Testis (tissue), 2 donors: ENCODE results near the gene CACNG3.

Experiments
- POLR2A ChIP-seq: fragments of 450-650 bp; IDR thresholded peaks from one replicate; pipeline ENCODE4 v1.6.1; 2017; ENCODE audit warnings: antibody characterized with exemption, mild to moderate bottlenecking, moderate library complexity
- TF ChIP-seq, protein P1 (sequence below), 3 experiments: fragments of 450-650 bp in 2 of 3; fragments of 200-600 bp in 1 of 3; sonication (generic) in 1 of 3; IDR thresholded peaks; one replicate each; pipeline ENCODE4 v1.5.1; 2016 to 2019; ENCODE audit warnings: antibody characterized with exemption in 3 of 3, mild to moderate bottlenecking in 2 of 3, moderate library complexity in 1 of 3

DNA sequence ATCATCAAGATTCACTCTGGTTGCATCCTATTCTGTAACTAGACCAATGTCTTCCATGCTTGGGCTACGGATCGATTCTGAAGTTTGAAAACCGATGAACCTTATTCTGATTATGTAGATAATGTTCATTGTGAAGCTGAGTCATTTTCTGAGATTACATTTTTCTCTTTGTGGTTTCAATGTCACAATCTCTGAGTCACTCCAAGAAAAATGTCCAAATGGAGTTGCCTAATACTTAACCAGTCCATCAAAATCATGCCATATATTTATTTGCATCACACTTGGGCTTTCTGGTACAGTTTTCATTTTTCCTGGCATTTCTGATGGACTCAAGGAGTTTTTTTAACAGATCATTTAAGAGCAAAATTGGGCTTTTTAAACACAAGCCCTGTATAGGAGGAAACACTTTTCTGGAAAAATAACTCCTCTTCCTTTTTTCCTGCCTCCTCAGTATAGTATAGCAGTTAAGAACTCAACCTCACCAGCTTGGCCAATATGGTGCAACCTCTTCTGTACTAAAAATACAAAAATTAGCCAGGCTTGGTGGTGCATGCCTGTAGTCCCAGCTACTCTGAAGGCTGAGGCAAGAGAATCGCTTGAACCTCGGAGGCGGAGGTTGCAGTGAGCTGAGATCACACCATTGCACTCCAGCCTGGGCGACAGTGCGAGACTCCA is 17.5 kb downstream of the CACNG3 start:
- TF ChIP-seq, protein P1, sequence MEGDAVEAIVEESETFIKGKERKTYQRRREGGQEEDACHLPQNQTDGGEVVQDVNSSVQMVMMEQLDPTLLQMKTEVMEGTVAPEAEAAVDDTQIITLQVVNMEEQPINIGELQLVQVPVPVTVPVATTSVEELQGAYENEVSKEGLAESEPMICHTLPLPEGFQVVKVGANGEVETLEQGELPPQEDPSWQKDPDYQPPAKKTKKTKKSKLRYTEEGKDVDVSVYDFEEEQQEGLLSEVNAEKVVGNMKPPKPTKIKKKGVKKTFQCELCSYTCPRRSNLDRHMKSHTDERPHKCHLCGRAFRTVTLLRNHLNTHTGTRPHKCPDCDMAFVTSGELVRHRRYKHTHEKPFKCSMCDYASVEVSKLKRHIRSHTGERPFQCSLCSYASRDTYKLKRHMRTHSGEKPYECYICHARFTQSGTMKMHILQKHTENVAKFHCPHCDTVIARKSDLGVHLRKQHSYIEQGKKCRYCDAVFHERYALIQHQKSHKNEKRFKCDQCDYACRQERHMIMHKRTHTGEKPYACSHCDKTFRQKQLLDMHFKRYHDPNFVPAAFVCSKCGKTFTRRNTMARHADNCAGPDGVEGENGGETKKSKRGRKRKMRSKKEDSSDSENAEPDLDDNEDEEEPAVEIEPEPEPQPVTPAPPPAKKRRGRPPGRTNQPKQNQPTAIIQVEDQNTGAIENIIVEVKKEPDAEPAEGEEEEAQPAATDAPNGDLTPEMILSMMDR (IDR thresholded peaks at IDR 0.05) = no peak
- TF ChIP-seq POLR2A = no peak
